Gastrocnemius medialis (tissue), 4 donors: ENCODE data around the gene DCC. TPM values are rescaled to one million over a fixed set of nuclear protein-coding genes. Genes with fewer than 3 reads are reported as not detected.

Experiments
- ATAC-seq, 2 donors: fragments of 150-250 bp; one replicate each; pipeline ENCODE4 v1.9.1; 2016
- DNase-seq, 2 donors: peaks; one replicate each; pipeline ENCODE4 v3.0.0-alpha.2; 2019
- H3K27ac ChIP-seq, 4 donors: fragments of 200-600 bp; sonication (generic); 1 replicate in 1 of 4; 2 replicates in 3 of 4; pipeline ENCODE4 v1.5.1; 2016 to 2018; ENCODE audit warnings: mild to moderate bottlenecking in 2 of 4, moderate library complexity in 1 of 4
- H3K27me3 ChIP-seq, 3 donors: fragments of 200-600 bp; sonication (generic) in 2 of 3; 1 replicate in 1 of 3; 2 replicates in 2 of 3; pipeline versions ENCODE4 v1.5.1 to v1.6.0; 2016 to 2019; ENCODE audit warnings: mild to moderate bottlenecking in 1 of 3, moderate library complexity in 1 of 3
- H3K36me3 ChIP-seq, 2 donors: fragments of 200-600 bp; sonication (generic) in 1 of 2; one replicate each; pipeline ENCODE4 v1.5.1; 2017 to 2018
- H3K4me1 ChIP-seq, 2 donors: fragments of 200-600 bp; sonication (generic) in 1 of 2; one replicate each; pipeline ENCODE4 v1.5.1; 2016 to 2017; ENCODE audit warnings: mild to moderate bottlenecking in 2 of 2
- H3K4me3 ChIP-seq, 4 donors: fragments of 200-600 bp; sonication (generic) in 3 of 4; 1 replicate in 1 of 4; 2 replicates in 3 of 4; pipeline ENCODE4 v1.5.1; 2016 to 2019; ENCODE audit warnings: mild to moderate bottlenecking in 2 of 4
- H3K9me3 ChIP-seq, 3 donors: fragments of 200-600 bp; sonication (generic) in 2 of 3; 1 replicate in 1 of 3; 2 replicates in 2 of 3; pipeline ENCODE4 v1.5.1; 2016 to 2019
- CTCF ChIP-seq, 5 experiments: fragments of 450-650 bp in 3 of 5; fragments of 200-600 bp in 2 of 5; sonication (generic) in 2 of 5; IDR thresholded peaks in 4 of 5; conservative IDR thresholded peaks in 1 of 5; 1 replicate in 4 of 5; 2 replicates in 1 of 5; pipeline ENCODE4 v1.5.1; 2016 to 2019; ENCODE audit warnings: antibody characterized with exemption in 5 of 5, mild to moderate bottlenecking in 3 of 5, moderate library complexity in 3 of 5
- POLR2A ChIP-seq, 2 donors: fragments of 450-650 bp; IDR thresholded peaks; one replicate each; pipeline ENCODE4 v1.6.1; 2017; ENCODE audit warnings: antibody characterized with exemption in 2 of 2, mild to moderate bottlenecking in 2 of 2, moderate library complexity in 2 of 2
- in situ Hi-C, 4 donors: fragments of 200-750 bp; cut with MboI; loops; one replicate each; pipeline versions ENCODE4 v1.15.0 to v1.8.0; 2017; ENCODE audit warnings: low sequenced_read_pairs in 4 of 4
- intact Hi-C: fragments of 100-400 bp; cut with DNase I; formaldehyde crosslinking; loops from one replicate; pipeline ENCODE4 v1.15.1; 2023; ENCODE audit warnings: low total_unique reads
- total RNA-seq, 4 donors: library from RNA; depleted of rRNA; stranded (reverse); fragments of >200 nt; gene quantifications; one replicate each; pipeline versions ENCODE4 v1.1.0 to v1.2.3, GENCODE V29; 2016

Gene DCC
- total RNA-seq, 4 donors from 2014 or later: not detected

GRCh38 chr18:53193870-53194269, 853.9 kb downstream of the DCC start:
- intact Hi-C loops: no loop called here
- in situ Hi-C loops: no loop called here
- Histone ChIP-seq H3K9me3 (no peaks in the 10 kb centered on the region), H3K4me1 (no peaks in the 10 kb centered on the region), H3K36me3 (no peaks in the 10 kb centered on the region), H3K4me3 (no peak overlapping the region), H3K27me3 (no peaks in the 10 kb centered on the region), H3K27ac (no peak overlapping the region)
- no peak for TF ChIP-seq CTCF (IDR thresholded peaks at IDR 0.05 in 4 of 5, conservative IDR thresholded peaks at IDR 0.05 in 1 of 5)
- no peak for TF ChIP-seq POLR2A (IDR thresholded peaks at IDR 0.05)
- ATAC-seq (no peak), DNase-seq (no peak)

DNA sequence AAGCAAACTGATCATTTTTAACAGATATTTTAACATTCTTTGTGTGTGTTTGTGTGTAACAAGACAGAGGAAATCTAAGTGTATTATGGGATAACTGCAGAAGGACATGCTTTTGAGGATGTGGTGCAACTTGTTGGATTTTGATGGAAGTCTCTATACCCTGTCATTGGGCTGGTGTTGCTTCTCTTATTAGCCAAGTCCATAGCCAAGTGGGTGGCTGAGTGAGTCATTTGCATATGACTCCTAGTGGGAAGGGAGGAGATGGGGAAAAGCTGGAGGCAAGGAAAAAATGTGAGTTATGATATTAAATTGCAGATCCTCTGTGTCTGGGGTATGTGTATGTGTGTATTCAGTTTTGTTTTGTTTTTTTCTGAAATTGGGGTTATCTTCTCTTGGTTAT, 879.9 kb downstream of the DCC start:
- TF ChIP-seq POLR2A (IDR thresholded peaks at IDR 0.05) (no peak), CTCF (IDR thresholded peaks at IDR 0.05 in 4 of 5, conservative IDR thresholded peaks at IDR 0.05 in 1 of 5) (no peak)
- no peak overlapping the region for H3K27ac ChIP-seq
- no peaks in the 10 kb centered on the region for H3K36me3 ChIP-seq
- H3K27me3 ChIP-seq: no peaks in the 10 kb centered on the region
- intact Hi-C loops (no loop called here), in situ Hi-C loops (no loop called here)
- ATAC-seq: no peak
- no peak for DNase-seq
- H3K4me3 ChIP-seq: no peak overlapping the region
- H3K4me1 ChIP-seq: no peaks in the 10 kb centered on the region
- H3K9me3 ChIP-seq: no peaks in the 10 kb centered on the region

GRCh38 chr18:53224128-53224778, 884.3 kb downstream of the DCC start:
- TF ChIP-seq CTCF (IDR thresholded peaks at IDR 0.05 in 4 of 5, conservative IDR thresholded peaks at IDR 0.05 in 1 of 5) (no peak), POLR2A (IDR thresholded peaks at IDR 0.05) (no peak)
- Histone ChIP-seq H3K36me3 (no peaks in the 10 kb centered on the region), H3K4me3 (no peak overlapping the region), H3K4me1 (no peaks in the 10 kb centered on the region), H3K27me3 (no peaks in the 10 kb centered on the region), H3K9me3 (no peaks in the 10 kb centered on the region), H3K27ac (no peak overlapping the region)
- in situ Hi-C loops (no loop called here), intact Hi-C loops (no loop called here)
- DNase-seq (no peak), ATAC-seq (no peak)

DNA sequence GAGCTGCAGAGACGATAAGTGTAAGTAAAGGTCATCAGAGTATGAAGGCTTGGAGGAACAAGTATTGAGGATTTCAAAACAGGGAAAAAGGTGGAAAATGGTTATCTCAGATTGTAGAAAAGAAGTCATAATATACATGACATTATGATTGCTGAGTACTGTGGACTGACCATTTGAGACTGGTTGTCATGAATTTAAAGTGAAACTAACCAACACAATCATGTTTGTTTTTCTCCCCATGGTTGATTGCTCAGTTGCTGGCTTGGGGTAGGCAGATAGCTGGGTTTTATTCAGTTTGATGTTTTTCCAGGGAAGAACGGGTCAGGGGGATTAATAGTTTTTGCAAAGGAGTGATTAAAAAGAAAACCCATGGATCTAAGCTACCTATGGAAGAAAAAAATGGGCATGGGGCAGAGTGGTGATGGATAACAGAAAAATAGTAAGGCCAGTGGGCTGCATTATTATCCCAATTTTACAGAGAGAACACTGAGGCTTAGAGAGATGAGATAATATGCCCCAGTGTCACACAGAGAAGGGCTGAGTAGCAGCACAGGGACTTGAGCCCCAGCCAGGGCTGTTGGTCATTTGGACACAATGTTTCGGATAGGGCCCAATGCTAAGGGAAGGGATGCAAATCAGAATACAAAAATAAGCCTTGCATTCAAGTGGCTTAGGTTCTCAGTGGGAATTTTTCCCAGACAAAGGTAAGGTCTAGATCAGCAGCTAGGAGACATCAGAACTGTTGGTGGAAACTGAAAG, 885.7 kb downstream of the DCC start:
- H3K9me3 ChIP-seq: no peaks in the 10 kb centered on the region
- H3K4me3 ChIP-seq: no peak overlapping the region
- no peaks in the 10 kb centered on the region for H3K27me3 ChIP-seq
- ATAC-seq: no peak
- no peak overlapping the region for H3K27ac ChIP-seq
- no peaks in the 10 kb centered on the region for H3K36me3 ChIP-seq
- no peak for DNase-seq
- no peaks in the 10 kb centered on the region for H3K4me1 ChIP-seq
- intact Hi-C loops: no loop called here
- no peak for TF ChIP-seq CTCF (IDR thresholded peaks at IDR 0.05 in 4 of 5, conservative IDR thresholded peaks at IDR 0.05 in 1 of 5)
- no peak for TF ChIP-seq POLR2A (IDR thresholded peaks at IDR 0.05)
- in situ Hi-C loops: no loop called here
